GM15510 (cell line): ENCODE data around the gene GALNS.

Experiments used
- POLR2A ChIP-seq: IDR thresholded peaks from 3 replicates; pipeline ENCODE4 v1.6.1; 2011; ENCODE audit warnings: borderline replicate concordance; ENCODE audit not compliant: insufficient read length; ENCODE audit errors: extremely low read depth

Gene GALNS

GRCh38 chr16:88855176-88855575 lies 1.6 kb downstream of the GALNS start:
- no peak for TF ChIP-seq POLR2A

- TF ChIP-seq POLR2A, result no peak
These were observed 2.2 kb downstream of the GALNS start for GRCh38 chr16:88854306-88855111.

GRCh38 chr16:88853325-88853941 lies 3.3 kb downstream of the GALNS start:
- TF ChIP-seq POLR2A, result no peak

- no peak for TF ChIP-seq POLR2A
These were observed 5.1 kb downstream of the GALNS start for GRCh38 chr16:88851616-88852015.

DNA sequence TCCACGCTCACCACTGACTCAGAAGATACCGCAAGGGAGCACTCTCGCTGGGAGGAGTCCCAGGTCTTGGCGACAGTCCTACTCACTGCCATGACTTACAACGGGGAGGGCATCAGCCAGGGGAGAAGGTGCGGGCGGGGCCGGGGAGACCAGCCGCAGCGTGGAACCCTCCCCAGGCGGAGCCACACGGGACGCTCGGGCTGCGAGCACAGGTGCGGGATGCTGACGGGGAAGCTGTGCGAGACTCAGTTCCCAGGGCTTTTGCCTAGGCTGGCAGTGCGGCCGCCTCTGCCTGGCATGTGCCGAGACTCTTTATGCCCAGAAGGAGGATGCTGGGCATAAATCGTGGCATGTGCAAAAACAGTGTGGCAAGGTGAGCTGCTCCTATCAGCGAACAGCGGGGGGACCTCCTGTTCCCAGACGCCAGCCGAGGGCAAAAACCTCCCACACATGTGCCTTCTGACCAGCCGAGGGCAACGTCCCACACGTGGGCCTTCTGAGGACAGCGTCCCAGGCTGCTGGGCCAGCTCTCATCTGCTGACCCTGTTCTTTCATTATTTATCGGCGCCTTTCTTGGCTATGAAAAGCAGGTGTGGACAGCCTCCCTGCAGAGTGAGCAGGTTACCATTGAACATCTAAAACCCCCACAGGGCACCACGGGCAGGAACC lies 6.1 kb downstream of the GALNS start:
- no peak for TF ChIP-seq POLR2A

DNA sequence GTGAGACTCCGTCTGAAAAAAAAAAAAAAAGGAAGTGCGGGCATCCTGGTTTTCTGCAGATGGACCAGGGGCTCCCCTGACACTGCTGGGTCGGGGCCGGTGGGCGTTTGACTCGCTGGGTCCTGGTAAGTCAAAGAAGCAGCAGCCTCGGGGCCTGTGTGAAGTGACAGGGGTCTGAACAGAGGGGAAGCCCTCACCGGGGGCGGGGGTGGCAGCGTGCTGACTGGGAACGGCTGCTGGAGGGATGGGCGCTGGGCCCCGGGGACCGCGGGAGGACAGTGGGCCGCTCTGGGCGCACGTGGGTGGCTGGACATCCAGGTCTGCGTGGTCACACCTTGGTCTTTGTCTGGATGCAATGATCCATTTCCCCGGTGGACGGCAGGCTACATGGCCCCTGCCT lies 8.2 kb downstream of the GALNS start:
- TF ChIP-seq POLR2A, result no peak

- no peak for TF ChIP-seq POLR2A
These were observed 9.1 kb downstream of the GALNS start for GRCh38 chr16:88847654-88848053.

GRCh38 chr16:88846088-88846487 lies 10.7 kb downstream of the GALNS start:
- no peak for TF ChIP-seq POLR2A

DNA sequence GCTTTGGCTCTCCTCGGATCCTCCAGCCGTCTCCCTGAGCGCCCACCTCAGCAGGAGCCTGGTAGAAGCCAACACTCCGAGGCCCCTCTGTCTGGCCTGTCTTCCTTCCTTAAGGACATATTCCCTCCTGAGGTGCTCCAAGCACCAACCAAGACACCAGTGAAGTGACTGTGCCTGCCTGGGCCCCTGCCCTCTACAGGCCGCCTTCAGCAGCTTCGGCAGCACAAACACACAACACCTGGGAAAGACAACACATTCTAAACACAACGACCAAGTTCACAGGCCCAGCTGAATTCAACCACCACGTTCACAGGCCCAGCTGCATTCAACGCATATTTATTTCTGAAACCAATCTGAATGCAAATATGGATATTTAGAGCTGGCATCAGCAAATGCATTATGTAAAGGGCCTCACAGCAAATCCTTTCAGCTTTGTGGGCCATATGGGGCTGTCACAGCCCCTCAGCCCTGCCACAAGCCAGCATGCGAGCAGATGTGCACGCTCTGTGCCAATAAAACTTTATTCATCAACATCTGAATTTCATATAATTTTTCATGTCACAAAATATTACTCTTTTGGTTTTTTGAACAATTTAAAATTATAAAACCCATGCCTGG lies 12.2 kb downstream of the GALNS start:
- no peak for TF ChIP-seq POLR2A

DNA sequence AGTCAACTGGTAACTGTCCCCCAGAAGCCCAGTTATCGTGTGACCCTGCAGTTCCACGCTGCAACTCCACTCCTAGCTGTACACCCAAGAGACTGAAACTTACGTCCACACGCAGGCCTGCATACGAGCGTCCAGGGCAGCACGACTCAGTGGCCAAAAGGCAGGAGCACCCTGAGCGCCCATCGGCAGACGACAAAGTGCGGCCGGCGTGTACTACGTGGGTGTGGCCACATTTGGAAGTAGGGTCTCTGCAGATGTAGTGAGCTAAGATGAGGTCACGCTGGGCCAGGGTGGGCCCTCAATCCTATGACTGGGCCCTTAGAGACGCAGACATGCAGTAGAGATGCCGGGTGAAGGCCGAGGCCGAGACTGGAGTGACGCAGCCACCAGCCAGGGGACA lies 13.5 kb downstream of the GALNS start:
- no peak for TF ChIP-seq POLR2A

DNA sequence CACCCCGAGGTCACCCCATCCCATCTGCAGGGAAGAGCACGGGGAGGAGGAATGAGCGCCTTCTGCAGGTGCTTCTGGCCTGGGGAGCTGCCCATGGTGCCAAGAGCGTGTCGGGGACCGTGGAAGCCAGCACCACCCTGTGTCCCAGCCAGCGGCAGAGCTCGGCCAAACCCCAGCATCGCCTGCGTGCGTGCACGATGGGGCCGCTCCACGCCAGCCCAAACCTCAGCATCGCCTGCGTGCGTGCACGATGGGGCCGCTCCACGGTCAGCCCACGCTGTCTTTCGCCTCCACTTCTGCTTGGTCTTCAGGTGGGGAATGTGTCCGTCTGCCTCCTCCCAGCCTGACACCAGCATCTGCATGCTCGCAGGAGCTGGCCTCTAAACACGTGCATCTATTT lies 13.9 kb downstream of the GALNS start:
- TF ChIP-seq POLR2A, result no peak

DNA sequence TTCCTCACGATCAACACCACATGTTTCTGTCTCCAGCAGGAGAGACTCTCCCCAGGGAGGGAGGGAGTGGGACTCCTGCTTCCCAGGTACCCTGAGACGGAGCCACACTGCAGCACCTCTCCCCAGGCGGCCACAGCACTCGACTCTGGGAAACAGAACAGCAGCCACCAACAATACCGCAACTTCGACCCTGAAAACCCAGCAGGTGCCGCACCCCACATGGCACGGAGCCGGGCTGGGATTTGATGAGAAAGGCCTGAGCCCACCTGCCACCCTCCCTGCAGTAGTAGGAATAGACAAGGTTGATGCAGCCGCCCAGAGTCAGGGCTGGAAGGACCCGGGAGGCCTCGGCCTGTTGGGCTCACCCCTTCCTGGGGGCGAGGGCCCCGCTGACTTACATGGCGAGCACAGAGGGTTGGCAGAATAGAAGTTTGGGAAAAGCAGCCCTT lies 14.4 kb downstream of the GALNS start:
- TF ChIP-seq POLR2A, result no peak

- TF ChIP-seq POLR2A, result no peak
These were observed 15.0 kb downstream of the GALNS start for GRCh38 chr16:88841521-88842307.

GRCh38 chr16:88840600-88841215 lies 16.0 kb downstream of the GALNS start:
- TF ChIP-seq POLR2A, result no peak

GRCh38 chr16:88839745-88840599 lies 16.8 kb downstream of the GALNS start:
- TF ChIP-seq POLR2A, result no peak
